Measurements from ENCODE around the gene KRT76.

The KRT76 gene

DNA sequence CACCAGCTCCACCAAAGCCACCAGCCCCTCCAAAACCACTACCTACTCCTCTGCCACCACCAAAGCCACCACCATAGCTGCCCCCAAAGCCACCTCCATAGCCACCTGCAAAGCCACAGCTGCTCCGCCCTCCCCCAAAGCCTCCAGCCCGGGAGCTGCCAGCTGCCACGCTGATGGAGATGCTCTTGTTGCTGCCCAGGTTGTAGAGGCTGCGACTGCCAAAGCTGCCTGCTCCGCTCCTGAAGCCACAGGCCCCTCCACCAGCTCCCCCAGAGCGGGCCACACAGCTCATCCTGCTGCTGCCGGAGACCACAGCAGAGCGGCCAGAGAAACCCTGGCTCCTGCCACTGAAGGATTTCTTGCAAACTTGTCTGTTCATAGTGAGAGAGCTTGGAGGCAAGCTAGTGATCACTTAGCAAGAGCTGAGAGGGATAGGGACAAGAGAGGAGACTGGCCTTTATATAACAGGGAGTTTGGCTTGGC lies at the start of gene KRT76:
TSS of gene KRT76 (minus strand) at position 433 of the 483 bp plus-strand sequence. CDS start at position 379, 54 bp downstream.
- no peak for DNase-seq

DNA sequence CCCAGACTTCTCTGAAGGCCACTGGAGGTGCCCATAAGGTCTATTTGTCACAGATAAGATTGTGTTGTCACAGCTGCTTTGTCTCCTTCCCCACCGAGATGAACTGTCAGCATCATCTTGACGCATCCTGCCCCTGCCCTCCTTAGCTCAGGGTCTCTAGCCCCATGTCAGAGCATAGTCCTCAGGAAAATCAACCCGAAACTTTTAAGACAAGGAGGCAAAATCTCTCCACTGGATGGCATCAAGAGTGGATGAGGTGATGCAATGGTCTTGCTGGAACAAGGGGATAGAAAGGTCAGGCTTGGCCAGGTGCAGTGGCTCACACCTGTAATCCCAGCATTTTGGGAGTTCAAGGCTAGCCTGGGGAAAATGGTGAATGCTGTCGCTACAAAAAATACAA lies 48.8 kb upstream of the KRT76 start:
- no peak for DNase-seq

DNA sequence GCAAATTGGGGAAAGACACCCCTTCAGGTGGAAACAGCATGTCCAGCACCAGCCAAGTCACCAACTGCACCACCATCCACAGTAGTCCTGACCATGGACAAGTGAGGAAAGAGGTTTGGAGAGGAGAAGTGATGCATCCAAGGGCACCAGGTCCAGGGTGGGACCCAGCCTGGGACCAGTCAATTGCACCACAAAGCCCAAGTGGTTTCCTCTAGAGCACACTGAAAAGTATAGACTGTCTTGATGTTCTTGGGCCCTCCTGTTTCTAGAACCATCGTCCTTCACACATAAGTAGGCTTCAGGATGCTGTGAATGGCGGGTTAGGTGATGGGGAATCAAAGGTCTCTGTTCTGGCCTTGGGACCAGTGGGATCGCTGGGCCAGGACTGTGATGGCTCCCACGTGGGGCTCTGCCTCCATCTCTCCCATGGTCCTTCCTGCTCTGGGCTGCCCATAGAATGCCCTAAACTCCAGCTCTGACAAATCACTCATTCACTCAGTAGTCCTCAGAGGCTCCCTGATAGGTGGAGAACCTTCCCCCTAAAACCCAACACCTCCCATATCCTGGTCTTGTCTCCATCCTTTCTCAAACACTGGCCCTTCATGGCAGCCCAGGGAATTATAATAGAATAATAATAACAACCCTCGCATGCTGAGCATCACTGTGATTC lies 47.7 kb upstream of the KRT76 start:
- DNase-seq = no peak

DNA sequence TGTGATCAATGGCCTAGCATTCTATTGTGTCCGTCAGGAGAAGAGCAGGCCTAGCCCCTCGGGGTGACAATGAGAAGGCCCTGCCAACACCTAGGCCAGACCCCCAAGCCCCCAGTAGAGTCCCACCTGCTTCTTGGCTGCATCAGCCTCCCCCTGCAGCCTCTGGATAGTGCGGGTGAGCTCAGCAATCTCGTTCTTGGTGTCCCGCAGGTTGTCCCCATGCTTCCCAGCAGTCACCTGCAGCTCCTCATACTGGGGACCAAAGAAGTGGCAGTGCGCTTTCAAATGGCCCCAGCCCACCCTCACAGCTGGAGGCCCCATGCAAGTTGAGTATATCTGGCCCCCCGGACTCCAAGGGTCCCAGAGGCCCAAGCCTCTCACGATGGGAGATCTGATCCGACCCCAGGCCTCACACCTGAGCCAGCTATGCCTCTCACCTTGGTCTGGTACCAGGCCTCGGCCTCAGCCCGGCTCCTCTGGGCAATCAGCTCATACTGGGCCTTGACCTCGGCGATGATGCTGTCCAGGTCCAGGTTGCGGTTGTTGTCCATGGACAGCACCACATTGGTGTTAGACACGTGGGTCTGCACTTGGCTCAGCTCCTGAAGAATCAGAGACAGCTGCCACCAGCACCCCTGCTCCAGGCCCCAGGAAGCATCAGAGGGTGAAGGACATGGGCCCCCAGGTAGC lies 46.8 kb upstream of the KRT76 start:
- DNase-seq = no peak

DNA sequence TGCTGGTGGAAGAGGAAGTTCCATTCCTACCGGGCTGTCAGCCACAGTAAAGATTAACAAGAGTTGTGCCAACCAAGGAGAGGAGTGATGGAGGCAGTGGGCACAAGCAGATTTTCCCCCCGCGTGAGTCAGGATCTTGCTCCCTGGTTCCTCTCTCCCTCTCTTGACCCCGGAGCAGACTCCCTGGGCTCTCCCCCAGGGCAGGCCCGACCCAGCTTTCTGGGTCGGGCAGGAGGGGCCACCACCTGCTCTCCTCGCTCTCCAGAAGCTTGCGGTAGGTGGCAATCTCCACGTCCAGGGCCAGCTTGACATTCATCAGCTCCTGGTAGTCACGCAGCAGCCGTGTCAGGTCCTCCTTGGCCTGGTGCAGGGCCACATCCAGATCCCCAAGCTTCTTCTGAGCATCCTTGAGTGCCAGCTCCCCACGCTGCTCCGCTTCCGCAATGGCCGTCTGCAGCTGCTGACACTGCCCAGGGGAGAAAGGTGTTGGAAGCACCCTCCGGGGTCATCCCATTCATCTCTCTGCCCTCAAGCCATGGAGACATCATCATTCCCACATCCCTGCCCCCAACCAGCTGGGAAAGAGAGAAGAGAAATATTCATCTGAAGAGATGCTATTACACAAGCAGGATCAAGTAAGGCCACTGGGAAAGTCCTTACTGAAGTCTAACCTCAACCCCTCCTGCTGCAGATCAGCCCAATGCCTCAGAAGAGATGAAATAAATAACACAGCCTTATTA lies 45.8 kb upstream of the KRT76 start:
- DNase-seq = no peak

DNA sequence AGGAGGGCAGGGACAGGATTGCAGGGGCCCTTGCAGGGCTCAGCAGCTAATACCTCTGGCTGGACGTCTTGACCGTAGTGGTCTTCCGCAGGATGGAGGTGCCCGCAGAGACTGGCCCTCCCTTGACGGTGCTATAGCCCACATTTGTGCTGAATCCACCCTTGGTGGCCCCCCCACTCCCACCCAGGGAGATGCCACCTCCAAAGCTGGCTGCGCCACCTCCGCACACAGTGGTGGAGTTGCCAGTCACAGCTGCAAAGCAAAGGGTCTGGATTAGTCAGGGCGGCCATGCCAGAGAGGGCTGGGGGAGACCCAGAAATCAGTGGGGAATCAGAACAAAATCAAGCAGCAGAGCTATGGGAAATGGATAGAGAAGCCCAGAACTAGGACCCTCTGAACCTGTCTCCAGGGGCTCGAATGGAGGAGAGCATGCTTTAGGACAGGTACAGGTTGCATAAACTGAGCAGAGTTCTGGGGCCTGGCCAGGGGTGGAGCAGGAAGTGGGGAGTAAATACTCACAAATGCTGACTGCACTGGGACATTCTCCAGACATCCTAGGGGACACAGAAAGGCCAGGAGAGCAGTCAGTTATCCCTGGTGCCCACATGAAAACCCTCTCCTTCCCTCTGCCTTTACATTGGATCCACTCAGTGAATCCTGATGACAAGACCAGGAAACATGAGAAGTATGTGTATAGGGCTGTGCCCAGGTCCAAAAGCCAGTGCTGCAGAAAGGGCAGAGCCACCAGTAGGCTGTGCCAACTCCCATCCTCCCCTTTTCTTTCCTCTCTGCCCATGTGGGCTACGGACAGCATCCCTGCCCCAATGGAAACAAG lies 44.9 kb upstream of the KRT76 start:
- DNase-seq = no peak

DNA sequence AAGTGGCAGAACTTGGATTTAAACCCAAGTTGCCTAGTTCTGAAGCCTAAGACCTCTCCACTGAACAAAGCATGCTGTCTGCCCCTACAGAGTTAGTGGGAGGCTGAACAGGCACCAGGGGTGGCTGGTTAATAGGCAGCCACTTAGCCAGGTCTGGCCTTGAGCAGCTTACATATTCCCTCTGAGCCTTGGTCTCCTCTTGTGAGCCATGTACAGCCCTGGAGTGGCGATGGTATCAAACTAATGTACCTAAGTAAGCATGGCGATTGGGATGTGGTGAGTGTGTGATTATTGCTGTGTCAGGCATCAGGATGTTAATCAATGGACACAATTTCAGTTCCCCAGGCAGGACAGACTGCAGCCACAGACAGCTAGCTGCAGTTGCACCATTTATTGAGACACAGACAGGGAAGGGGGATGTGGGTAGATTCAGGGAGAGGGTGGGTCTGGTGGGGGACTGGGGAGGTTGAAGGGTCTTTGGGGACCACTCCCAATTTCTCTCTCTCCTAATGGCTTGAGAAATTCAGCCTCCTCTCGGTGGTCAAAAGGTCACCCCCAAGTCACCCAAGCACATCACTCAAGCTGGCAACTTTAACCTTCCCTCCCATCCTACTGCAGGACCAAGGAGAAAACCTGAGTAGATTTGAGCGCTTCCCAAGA lies 44.1 kb upstream of the KRT76 start:
- DNase-seq = no peak

DNA sequence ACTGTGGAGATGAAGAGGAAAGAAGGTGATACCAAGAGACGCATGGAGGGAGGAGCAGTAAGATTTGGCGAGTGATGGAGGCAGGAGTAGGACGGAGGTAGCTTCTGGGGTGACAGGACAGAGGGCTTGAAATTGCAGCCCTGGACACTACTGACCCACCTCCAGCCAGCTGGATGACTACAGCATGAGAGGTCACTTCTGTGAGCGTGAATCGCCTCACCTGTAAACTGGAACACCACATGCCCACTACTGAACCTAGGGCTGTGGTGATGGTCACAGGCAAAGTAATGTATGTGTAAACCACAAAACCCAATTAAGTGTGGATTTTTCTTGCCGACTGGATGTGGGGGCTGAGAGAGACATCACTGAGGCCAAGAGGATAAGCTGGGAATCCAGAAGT lies 43.4 kb upstream of the KRT76 start:
- no peak for DNase-seq

DNA sequence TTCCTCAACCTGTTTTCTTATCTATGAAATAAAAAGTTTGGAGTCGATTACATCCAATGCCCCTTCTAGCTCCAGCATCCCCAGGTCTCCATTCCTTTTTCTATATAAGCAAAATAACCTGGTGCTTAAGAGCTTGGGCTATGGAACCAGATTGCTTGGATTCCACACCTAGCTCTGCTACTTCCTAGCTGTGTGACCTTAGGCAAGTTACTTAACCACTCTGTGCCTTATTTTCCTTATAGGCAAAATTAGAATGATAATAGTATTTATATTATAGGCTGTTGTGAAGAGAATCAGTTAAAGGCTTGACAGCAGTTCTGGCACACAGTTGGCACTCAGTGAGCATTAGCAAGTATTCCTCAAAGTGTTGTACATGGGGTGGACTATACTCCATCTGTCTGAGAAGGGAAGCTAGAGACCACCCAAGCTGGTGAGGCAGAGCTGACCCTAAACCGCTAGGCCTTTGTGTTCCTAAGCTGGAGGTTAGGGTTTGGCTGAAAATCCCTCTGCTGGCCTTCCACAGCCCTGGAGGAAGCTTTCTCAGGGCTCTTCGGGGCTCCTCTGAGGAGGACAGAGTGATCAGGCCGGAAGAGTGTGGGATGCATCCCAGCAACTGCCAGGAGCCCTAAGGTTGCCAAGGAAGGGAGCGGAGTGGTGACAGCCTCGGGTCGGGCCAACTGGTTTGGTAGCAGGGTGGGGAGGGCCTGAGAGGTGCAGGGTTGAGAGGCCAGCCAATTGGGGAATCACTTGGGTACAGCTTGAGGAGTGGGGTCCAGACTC lies 42.8 kb upstream of the KRT76 start:
- DNase-seq = no peak

DNA sequence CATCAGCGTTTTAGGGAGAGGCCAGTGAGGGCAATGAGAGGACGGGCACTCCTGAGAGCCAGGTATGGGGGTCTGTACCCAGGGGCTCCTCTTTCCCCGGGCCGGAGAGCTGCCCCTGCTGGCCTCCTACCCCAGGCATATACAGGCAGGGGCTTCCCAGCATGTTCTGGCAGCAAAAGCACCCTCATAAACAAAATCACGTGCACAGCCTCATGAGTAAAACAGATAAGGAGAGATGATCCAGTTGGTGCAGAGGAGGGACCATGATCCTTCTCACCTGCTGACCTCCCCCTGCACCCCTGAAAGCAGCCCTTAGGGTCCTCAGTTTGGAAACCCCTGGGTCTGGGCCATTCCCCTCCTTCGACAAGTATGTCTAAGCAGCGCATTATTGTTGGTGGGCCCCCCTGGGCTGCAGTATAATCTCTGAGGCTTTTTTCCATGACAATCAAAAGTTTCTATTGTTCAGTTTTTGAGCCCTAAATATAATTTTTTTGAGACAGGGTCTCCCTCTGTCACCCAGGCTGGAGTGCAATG lies 41.8 kb upstream of the KRT76 start:
- DNase-seq = no peak

DNA sequence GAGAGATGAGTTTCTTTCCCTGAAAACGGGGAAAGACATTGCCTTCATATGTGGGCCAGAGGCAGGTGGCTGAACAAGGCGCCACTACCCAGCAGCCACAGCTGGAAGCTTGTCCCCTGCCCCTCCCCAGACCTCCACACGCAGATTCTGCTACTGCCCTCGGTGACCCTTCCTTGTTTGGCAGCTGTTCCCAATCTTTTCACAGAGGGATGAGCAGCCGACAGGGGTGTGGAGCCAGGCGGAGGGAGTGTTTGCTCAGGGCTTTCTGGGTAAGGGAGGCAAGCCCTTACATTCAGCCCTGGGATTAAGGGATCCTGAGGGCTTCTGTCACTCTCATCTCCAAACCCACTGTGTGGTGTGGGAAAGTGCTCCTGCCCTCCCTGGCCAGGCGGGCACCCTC lies 41.2 kb upstream of the KRT76 start:
- DNase-seq = no peak

DNA sequence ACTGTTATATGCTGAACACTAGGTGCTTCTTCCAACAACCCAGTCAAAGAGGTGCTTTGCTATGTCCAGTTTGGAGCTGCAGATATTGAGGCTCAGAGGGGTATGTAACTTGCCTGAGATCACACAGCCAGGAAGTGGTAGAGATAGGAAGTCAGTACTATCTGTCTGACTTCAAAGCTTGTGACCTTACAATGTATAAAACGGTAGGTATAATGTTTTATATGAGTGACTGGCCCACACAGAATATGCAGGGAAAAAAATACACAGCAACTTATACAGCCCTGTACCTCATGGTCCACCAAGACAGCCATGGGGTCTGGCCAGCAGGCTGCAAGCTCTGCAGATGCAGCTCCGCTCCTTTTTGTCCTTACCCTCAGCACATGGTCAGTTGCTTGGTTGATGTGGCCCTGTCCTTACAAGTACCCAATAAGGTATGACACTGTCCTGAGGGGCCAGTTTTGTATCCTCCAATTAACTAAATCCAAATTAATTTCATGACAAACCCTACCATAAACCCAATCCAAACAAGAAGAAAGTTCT lies 40.6 kb upstream of the KRT76 start:
- DNase-seq = no peak

DNA sequence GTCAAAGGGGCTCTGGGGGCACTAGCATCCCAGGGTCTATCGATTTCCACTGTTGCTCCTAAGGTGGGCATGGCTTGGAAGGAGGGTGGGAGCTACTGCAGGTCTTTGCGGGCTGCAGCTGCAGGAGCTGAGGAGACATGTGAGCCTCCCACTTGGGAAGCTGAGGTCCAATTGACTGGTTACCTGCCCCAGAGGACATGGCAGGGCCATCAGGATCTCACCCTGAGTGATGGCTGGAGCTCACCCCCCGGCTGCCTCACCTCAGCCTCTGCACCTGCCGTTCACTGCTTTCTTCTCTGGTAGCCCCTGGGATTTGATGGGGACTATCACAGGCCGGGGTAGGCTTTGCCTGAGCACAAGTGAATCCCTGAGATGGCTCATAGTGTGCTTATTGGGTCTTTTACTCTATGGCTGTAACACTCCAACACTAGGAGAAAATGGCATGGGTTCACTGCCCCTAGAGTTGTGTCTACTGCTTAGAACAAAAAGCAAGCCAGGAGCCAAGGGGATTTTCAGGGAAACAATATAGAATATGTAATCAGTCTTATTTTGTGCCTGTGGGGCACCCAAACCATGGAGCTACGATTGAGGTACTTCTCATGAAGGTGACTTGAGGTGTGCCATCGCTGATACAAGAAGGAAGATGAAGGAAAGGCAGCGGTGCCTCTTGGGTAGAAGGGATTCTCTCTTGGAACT lies 40.0 kb upstream of the KRT76 start:
- no peak for DNase-seq

DNA sequence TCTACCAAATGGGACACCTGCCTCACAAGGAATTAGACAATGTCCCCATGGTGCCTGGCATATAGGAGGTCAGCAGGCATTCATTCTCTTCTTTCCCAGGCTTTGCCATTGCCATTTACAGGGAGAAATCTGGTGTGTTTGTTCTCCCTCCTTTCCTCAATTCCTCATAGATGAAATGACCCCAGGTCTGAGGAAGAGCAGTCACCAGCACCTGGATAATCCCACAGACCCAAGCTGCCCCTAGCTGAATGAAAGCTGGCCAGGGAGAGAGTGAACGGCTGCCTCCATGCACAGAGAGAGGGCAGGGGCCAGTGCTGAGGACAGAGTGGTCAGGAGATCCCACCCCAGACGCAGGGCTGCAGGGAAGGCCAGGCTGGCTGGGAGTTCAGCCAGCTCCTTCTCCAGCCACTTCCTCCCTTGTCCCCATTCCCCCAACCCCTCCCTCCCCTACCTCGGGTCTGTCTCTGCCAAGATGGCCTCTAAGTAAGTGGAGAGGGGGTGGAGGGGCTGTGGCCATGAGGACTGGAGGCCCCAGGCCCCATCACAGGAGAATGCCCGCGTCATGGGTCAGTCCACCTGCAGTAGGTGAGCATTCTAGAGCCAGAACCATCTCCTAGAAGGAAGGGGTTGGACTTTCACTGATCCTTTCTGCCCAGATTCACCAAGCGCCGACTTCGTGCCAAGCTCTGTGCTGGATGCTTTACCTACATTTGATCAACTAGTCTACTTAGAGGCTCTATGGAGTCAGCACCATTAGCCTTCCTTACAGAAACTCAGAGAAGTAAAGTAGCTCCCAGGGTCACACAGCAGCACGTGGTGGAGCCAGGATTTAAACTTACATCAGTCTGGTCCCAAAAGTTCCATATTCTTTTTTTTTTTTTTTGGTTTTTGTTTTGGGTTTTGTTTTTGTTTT lies 38.8 kb upstream of the KRT76 start:
- no peak for DNase-seq

DNA sequence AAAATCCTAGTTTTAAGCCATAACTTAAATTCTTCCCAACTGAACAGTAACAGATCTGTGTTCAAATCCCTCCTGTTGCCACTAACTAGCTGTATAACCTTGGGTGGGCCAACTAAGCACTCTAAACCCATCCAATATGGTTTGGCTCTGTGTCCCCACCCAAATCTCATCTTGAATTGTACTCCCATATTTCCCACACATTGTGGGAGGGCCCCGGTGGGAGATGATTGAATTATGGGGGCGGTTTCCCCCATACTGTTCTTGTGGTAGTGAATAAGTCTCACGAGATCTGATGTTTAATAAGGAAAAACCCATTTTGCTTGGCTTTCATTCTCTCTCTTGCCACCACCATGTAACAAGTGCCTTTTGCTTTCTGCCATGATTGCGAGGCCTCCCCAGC lies 38.0 kb upstream of the KRT76 start:
- DNase-seq = no peak

DNA sequence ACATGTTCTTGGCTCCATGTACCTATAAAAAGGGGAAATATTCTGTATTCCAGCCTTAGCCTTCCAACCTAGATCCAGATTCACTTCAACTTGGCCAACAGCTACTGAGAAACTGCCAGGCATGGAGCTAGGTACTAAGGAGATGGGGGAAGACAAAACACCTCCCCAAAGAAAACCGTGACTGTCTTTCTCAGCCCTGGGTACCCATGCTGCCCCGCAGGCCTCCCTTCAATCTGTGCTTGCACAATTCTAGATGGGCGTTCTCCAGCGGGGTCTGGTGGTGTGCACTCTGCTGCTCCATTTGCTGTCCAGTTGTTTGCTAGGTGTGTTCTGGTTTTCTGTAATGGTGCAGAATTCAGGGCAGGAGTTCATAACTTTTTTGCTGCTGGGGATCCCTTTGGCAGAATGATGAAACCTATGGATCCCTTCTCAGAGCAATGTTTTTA lies 37.6 kb upstream of the KRT76 start:
- DNase-seq = no peak

DNA sequence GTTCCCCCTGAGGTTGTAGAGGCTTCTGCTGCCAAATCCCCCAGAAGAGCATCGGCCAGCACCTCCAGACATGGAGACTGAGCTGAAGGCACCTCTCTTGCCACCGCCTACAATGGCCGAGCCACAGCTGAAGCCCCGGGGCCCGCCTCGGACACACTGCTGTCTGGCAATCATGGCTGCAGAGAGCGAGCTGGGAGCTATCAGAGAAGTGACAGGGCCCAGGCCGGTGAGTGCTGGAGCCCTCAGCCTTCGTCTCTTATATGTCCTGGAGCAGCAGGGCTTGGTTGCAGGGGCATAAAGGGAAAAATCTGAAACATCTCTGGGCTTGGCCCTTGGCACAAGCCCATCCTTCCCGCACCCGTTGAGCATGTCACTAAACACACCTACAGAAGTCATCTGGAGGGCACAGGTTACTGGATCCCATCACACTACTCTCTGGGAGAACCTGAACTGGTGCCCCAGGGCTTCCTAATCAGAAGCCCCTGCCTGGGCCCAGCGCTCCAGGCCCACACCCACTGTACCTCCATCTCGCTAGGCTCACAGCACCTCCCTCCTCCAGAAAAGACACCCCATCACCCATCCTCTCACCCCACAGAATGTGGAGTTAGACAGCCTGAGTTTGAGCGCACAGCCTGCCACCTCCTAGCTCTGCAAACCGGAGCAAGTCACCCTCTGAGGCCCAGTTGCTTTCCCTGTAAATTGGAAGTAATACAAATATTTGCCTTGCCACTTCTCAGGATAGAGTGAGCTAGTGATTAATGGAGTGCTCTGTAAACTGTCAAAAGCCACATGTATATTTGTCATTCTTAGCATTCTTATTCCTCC lies 37.0 kb upstream of the KRT76 start, which contains the start of gene KRT4:
TSS of gene KRT4 (minus strand) at position 232 of the 825 bp plus-strand sequence. CDS start at position 174, 58 bp downstream.
- DNase-seq = no peak

Data from amygdala (tissue), 56 donors.